ENCODE results near the gene KCNQ1OT1.

DNA sequence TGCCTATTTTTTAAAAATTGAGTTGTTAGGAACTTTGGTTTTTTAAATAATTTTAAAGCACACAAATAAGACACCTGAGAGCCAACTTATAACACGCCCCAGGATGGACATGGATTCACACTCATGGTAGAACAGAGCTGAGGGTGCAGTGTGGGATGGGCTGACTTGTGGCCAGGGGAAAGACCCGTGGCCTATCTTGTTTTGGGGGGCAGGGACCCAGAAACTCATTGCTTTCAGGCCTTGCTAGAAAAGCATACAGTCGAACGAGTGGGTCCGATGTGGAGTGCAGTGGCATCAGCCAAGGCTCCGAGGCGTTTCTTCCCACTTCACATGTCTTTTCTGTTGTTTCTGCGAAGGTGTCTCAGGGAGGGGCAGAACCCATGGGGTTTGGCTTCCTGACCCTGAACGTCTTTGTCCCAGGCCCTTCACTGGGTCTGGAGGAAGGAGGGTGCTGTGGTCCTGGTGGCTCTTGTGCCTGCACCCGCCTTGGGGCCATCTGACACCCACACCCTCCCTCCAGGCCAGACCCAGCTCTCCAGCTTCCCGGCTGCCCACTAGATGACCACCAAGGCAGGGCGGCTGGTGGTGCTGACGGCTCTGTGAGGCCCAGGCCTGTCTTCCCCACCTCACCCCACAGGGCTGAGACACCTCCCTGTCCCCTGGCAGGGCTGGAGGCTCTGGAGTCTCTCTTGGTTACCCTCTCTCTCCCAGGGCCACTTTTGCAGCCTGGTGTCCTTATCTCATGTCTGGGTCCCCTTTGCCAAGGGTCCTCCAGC lies 134.2 kb downstream of the KCNQ1OT1 start:
- TF ChIP-seq, protein P1, sequence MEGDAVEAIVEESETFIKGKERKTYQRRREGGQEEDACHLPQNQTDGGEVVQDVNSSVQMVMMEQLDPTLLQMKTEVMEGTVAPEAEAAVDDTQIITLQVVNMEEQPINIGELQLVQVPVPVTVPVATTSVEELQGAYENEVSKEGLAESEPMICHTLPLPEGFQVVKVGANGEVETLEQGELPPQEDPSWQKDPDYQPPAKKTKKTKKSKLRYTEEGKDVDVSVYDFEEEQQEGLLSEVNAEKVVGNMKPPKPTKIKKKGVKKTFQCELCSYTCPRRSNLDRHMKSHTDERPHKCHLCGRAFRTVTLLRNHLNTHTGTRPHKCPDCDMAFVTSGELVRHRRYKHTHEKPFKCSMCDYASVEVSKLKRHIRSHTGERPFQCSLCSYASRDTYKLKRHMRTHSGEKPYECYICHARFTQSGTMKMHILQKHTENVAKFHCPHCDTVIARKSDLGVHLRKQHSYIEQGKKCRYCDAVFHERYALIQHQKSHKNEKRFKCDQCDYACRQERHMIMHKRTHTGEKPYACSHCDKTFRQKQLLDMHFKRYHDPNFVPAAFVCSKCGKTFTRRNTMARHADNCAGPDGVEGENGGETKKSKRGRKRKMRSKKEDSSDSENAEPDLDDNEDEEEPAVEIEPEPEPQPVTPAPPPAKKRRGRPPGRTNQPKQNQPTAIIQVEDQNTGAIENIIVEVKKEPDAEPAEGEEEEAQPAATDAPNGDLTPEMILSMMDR (IDR thresholded peaks at IDR 0.05; ENCODE audit: low read depth, low read length) = no peak
- TF ChIP-seq EZH2phosphoT487 (IDR thresholded peaks at IDR 0.05; ENCODE audit: low read depth) = no peak

Data from OCI-LY3 (cell line).